Germinal center (tissue), 1 donor: ENCODE results near the gene KCNJ15.

Source experiments
- DNase-seq: peaks from one replicate; pipeline ENCODE4 v3.0.0; 2012; ENCODE audit warnings: mixed read lengths, low spot score

Gene KCNJ15

GRCh38 chr21:38299671-38300070 is 42.9 kb downstream of the KCNJ15 start:
- no peak for DNase-seq

- DNase-seq: no peak
Measured at GRCh38 chr21:38300141-38300578, 43.4 kb downstream of the KCNJ15 start.

GRCh38 chr21:38301321-38302214 is 44.8 kb downstream of the KCNJ15 start:
- no peak for DNase-seq

- DNase-seq: no peak
Measured at GRCh38 chr21:38303300-38303699, 46.5 kb downstream of the KCNJ15 start.

- DNase-seq: no peak
Measured at GRCh38 chr21:38306433-38307141, 49.8 kb downstream of the KCNJ15 start.

GRCh38 chr21:38307771-38308531 is 51.2 kb downstream of the KCNJ15 start:
- DNase-seq: no peak

GRCh38 chr21:38308532-38309119 is 51.8 kb downstream of the KCNJ15 start:
- DNase-seq: no peak

GRCh38 chr21:38310646-38311485 is 54.1 kb downstream of the KCNJ15 start:
- DNase-seq: no peak

GRCh38 chr21:38311765-38312164 is 55.0 kb downstream of the KCNJ15 start:
- no peak for DNase-seq

- no peak for DNase-seq
Measured at GRCh38 chr21:38312822-38313221, 56.0 kb downstream of the KCNJ15 start.

GRCh38 chr21:38314558-38314957 is 57.8 kb downstream of the KCNJ15 start:
- no peak for DNase-seq

- no peak for DNase-seq
Measured at GRCh38 chr21:38315122-38315521, 58.3 kb downstream of the KCNJ15 start.

- no peak for DNase-seq
Measured at GRCh38 chr21:38319781-38320180, 63.0 kb downstream of the KCNJ15 start.

- no peak for DNase-seq
Measured at GRCh38 chr21:38321568-38321967, 64.8 kb downstream of the KCNJ15 start.

GRCh38 chr21:38322311-38322950 is 65.6 kb downstream of the KCNJ15 start:
- DNase-seq: no peak

GRCh38 chr21:38323721-38324531 is 67.1 kb downstream of the KCNJ15 start:
- no peak for DNase-seq

- DNase-seq: no peak
Measured at GRCh38 chr21:38325216-38325615, 68.4 kb downstream of the KCNJ15 start.

- DNase-seq: no peak
Measured at GRCh38 chr21:38325731-38326420, 69.1 kb downstream of the KCNJ15 start.

- DNase-seq: no peak
Measured at GRCh38 chr21:38326429-38326828, 69.6 kb downstream of the KCNJ15 start.
